IPS-18a (cell line): ENCODE measurements around the gene ZDHHC17.
"Not testable (repeated sequence)": the region's sequence is repeated elsewhere in the genome, so short reads cannot be mapped to it uniquely, and the experiment has no call there.

Experiments
- H3K27ac ChIP-seq: one replicate; pipeline ENCODE4 v1.5.1; 2013; ENCODE audit warnings: low read length
- H3K27me3 ChIP-seq: one replicate; pipeline ENCODE4 v1.6.1; 2013; ENCODE audit warnings: mild to moderate bottlenecking, low read length; ENCODE audit not compliant: control insufficient read depth, insufficient read depth
- H3K36me3 ChIP-seq: one replicate; pipeline ENCODE4 v1.6.1; 2013; ENCODE audit warnings: low read depth, low read length; ENCODE audit not compliant: control insufficient read depth
- H3K4me1 ChIP-seq: one replicate; pipeline ENCODE4 v1.6.1; 2013; ENCODE audit warnings: low read depth, low read length; ENCODE audit not compliant: control insufficient read depth
- H3K4me3 ChIP-seq: one replicate; pipeline ENCODE4 v1.5.1; 2013; ENCODE audit warnings: low read length
- H3K9ac ChIP-seq: one replicate; pipeline ENCODE4 v1.6.1; 2013; ENCODE audit warnings: mild to moderate bottlenecking, low read length, moderate library complexity
- H3K9me3 ChIP-seq: one replicate; pipeline ENCODE4 v1.6.1; 2013; ENCODE audit warnings: low read depth, low read length; ENCODE audit not compliant: control insufficient read depth

The ZDHHC17 gene

GRCh38 chr12:76777765-76778216, 13.9 kb downstream of the ZDHHC17 start:
- Histone ChIP-seq H3K27ac (no peak overlapping the region), H3K9me3 (no peaks in the 10 kb centered on the region), H3K27me3 (no peaks in the 10 kb centered on the region), H3K4me1 (peaks cover 30% of the 10 kb centered on the region), H3K9ac (no peak overlapping the region), H3K4me3 (no peak overlapping the region), H3K36me3 (no peaks in the 10 kb centered on the region)

GRCh38 chr12:76778364-76778763, 14.4 kb downstream of the ZDHHC17 start:
- Histone ChIP-seq H3K9ac (no peak overlapping the region), H3K27me3 (no peaks in the 10 kb centered on the region), H3K4me1 (peaks cover 30% of the 10 kb centered on the region), H3K9me3 (no peaks in the 10 kb centered on the region), H3K27ac (no peak overlapping the region), H3K36me3 (no peaks in the 10 kb centered on the region), H3K4me3 (no peak overlapping the region)

- H3K27ac ChIP-seq, H3K27me3 ChIP-seq, H3K9me3 ChIP-seq, H3K9ac ChIP-seq, H3K36me3 ChIP-seq, H3K4me3 ChIP-seq: not testable (repeated sequence)
- peaks cover 30% of the 10 kb centered on the region for H3K4me1 ChIP-seq
These were observed 15.4 kb downstream of the ZDHHC17 start for GRCh38 chr12:76779310-76779709.

- H3K27ac ChIP-seq: no peak overlapping the region
- no peaks in the 10 kb centered on the region for H3K27me3 ChIP-seq
- no peaks in the 10 kb centered on the region for H3K36me3 ChIP-seq
- no peak overlapping the region for H3K9ac ChIP-seq
- peaks cover 30% of the 10 kb centered on the region for H3K4me1 ChIP-seq
- no peaks in the 10 kb centered on the region for H3K9me3 ChIP-seq
- no peak overlapping the region for H3K4me3 ChIP-seq
These were observed 17.4 kb downstream of the ZDHHC17 start for GRCh38 chr12:76781321-76781720.

GRCh38 chr12:76782526-76782925, 18.6 kb downstream of the ZDHHC17 start:
- no peaks in the 10 kb centered on the region for H3K9me3 ChIP-seq
- no peak overlapping the region for H3K4me3 ChIP-seq
- H3K27ac ChIP-seq: no peak overlapping the region
- H3K9ac ChIP-seq: no peak overlapping the region
- no peaks in the 10 kb centered on the region for H3K27me3 ChIP-seq
- H3K36me3 ChIP-seq: no peaks in the 10 kb centered on the region
- H3K4me1 ChIP-seq: peaks cover 28% of the 10 kb centered on the region

- no peak overlapping the region for H3K9ac ChIP-seq
- H3K9me3 ChIP-seq: no peaks in the 10 kb centered on the region
- no peak overlapping the region for H3K27ac ChIP-seq
These were observed 20.7 kb downstream of the ZDHHC17 start for GRCh38 chr12:76784600-76785051.

GRCh38 chr12:76785407-76785806, 21.5 kb downstream of the ZDHHC17 start:
- Histone ChIP-seq H3K9ac (no peak overlapping the region), H3K27me3 (no peaks in the 10 kb centered on the region), H3K36me3 (no peaks in the 10 kb centered on the region), H3K4me1 (peaks cover 17% of the 10 kb centered on the region), H3K27ac (no peak overlapping the region), H3K4me3 (no peak overlapping the region), H3K9me3 (no peaks in the 10 kb centered on the region)

More at GRCh38 chr12:76784600-76785051, 20.7 kb downstream of the ZDHHC17 start:
- Histone ChIP-seq H3K4me1 (peaks cover 17% of the 10 kb centered on the region), H3K36me3 (no peaks in the 10 kb centered on the region), H3K4me3 (no peak overlapping the region), H3K27me3 (no peaks in the 10 kb centered on the region)

- Histone ChIP-seq H3K9ac (no peak overlapping the region), H3K4me3 (no peak overlapping the region), H3K4me1 (peaks cover 8% of the 10 kb centered on the region), H3K27ac (no peak overlapping the region), H3K9me3 (no peaks in the 10 kb centered on the region), H3K27me3 (no peaks in the 10 kb centered on the region), H3K36me3 (no peaks in the 10 kb centered on the region)
These were observed 23.1 kb downstream of the ZDHHC17 start for GRCh38 chr12:76786986-76787385.

GRCh38 chr12:76787689-76788088, 23.8 kb downstream of the ZDHHC17 start:
- Histone ChIP-seq H3K4me3 (no peak overlapping the region), H3K27ac (no peak overlapping the region), H3K36me3 (no peaks in the 10 kb centered on the region)

GRCh38 chr12:76789335-76790050, 25.6 kb downstream of the ZDHHC17 start:
- Histone ChIP-seq H3K4me1 (peaks cover 3% of the 10 kb centered on the region), H3K4me3 (no peak overlapping the region), H3K9me3 (no peaks in the 10 kb centered on the region), H3K27ac (no peak overlapping the region), H3K27me3 (no peaks in the 10 kb centered on the region), H3K9ac (no peak overlapping the region), H3K36me3 (no peaks in the 10 kb centered on the region)

More at GRCh38 chr12:76787689-76788088, 23.8 kb downstream of the ZDHHC17 start:
- Histone ChIP-seq H3K4me1 (peaks cover under 1% of the 10 kb centered on the region), H3K27me3 (no peaks in the 10 kb centered on the region), H3K9me3 (no peaks in the 10 kb centered on the region), H3K9ac (no peak overlapping the region)

- Histone ChIP-seq H3K4me3 (no peak overlapping the region), H3K4me1 (peaks cover 3% of the 10 kb centered on the region), H3K27ac (no peak overlapping the region), H3K9ac (no peak overlapping the region), H3K9me3 (no peaks in the 10 kb centered on the region), H3K27me3 (no peaks in the 10 kb centered on the region), H3K36me3 (no peaks in the 10 kb centered on the region)
These were observed 26.9 kb downstream of the ZDHHC17 start for GRCh38 chr12:76790564-76791552.
